ENCODE data around the gene SMIM3. TPM values are rescaled to one million over a fixed set of nuclear protein-coding genes. Genes with fewer than 3 reads are reported as not detected.

The SMIM3 gene
- total and polyA plus RNA-seq, 2 of the 13 experiments (the other 11 are each of a cell fraction or from before 2014, with no cell fraction given), result 11.6 to 96.7 TPM

GRCh38 chr5:150758531-150759333 is 19.8 kb upstream of the SMIM3 start, which contains the start of gene DCTN4 (continued):
- peak; percentile 62; the same call in 1 of the 2 replicates for TF ChIP-seq ZNF788 (CRISPR knock-in tag; IDR thresholded peaks at IDR 0.05; ENCODE audit: borderline replicate concordance)
- TF ChIP-seq ZNF777 (CRISPR knock-in tag; IDR thresholded peaks at IDR 0.05), result peak; percentile 94
- TF ChIP-seq HNF1B (CRISPR knock-in tag; IDR thresholded peaks at IDR 0.05), result peak; percentile 2; the same call in 1 of the 2 replicates
- peak; percentile 80 for TF ChIP-seq PHF8 (CRISPR knock-in tag; IDR thresholded peaks at IDR 0.05)
- peak; percentile 27 for TF ChIP-seq ZFY (CRISPR knock-in tag; IDR thresholded peaks at IDR 0.05)
- 0 out of 2 replicates have a peak, but pooled peaks have one; percentile 36 for TF ChIP-seq ZNF263 (CRISPR knock-in tag; IDR thresholded peaks at IDR 0.05)
- peak; percentile 63; the same call in 1 of the 2 replicates for TF ChIP-seq TSC22D2 (CRISPR knock-in tag; IDR thresholded peaks at IDR 0.05; ENCODE audit: borderline replicate concordance)
- TF ChIP-seq ZBTB7B (CRISPR knock-in tag; IDR thresholded peaks at IDR 0.05), result no peak
- TF ChIP-seq ZHX2 (IDR thresholded peaks at IDR 0.05; ENCODE audit: low read depth), result peak; percentile 96
- TF ChIP-seq ZHX2 (CRISPR knock-in tag; IDR thresholded peaks at IDR 0.05; ENCODE audit: borderline replicate concordance), result no peak
- TF ChIP-seq ZNF784 (CRISPR knock-in tag; IDR thresholded peaks at IDR 0.05; ENCODE audit: borderline replicate concordance), result 0 out of 2 replicates have a peak, but pooled peaks have one; percentile 37
- 0 out of 2 replicates have a peak, but pooled peaks have one; percentile 2 for TF ChIP-seq SNAPC2 (CRISPR knock-in tag; IDR thresholded peaks at IDR 0.05)
- peak; percentile 47; the same call in 1 of the 2 replicates for TF ChIP-seq ZNF317 (CRISPR knock-in tag; IDR thresholded peaks at IDR 0.05)
- 0 out of 2 replicates have a peak, but pooled peaks have one; percentile 56 for TF ChIP-seq ZSCAN22 (CRISPR knock-in tag; IDR thresholded peaks at IDR 0.05)
- peak; percentile 61; the same call in 1 of the 2 replicates for TF ChIP-seq ZGPAT (CRISPR knock-in tag; IDR thresholded peaks at IDR 0.05)
- TF ChIP-seq RBAK (CRISPR knock-in tag; IDR thresholded peaks at IDR 0.05), result no peak
- peak; percentile 62 for TF ChIP-seq ZNF883 (CRISPR knock-in tag; IDR thresholded peaks at IDR 0.05; ENCODE audit: not compliant biosample characterization)
- peak; percentile 92 for TF ChIP-seq HNRNPLL (IDR thresholded peaks at IDR 0.05; ENCODE audit: low read depth, low read length, poor library complexity, severe bottlenecking)
- TF ChIP-seq ZNF143 (CRISPR knock-in tag; IDR thresholded peaks at IDR 0.05), result no peak; the same call in 1 of the 2 replicates

Measured in HepG2 (cell line).